HG03442 (cell line): ENCODE measurements around the gene PNCK.

Experiments
- ATAC-seq: cut with Tn5 transposase; IDR thresholded peaks from one replicate; pipeline ENCODE4 v1.9.1; 2021; ENCODE audit warnings: mild to moderate bottlenecking, moderate library complexity; ENCODE audit not compliant: unreplicated experiment

PNCK gene

GRCh38 chrX:153642655-153643430 is 30.8 kb downstream of the PNCK start:
- no peak for ATAC-seq

DNA sequence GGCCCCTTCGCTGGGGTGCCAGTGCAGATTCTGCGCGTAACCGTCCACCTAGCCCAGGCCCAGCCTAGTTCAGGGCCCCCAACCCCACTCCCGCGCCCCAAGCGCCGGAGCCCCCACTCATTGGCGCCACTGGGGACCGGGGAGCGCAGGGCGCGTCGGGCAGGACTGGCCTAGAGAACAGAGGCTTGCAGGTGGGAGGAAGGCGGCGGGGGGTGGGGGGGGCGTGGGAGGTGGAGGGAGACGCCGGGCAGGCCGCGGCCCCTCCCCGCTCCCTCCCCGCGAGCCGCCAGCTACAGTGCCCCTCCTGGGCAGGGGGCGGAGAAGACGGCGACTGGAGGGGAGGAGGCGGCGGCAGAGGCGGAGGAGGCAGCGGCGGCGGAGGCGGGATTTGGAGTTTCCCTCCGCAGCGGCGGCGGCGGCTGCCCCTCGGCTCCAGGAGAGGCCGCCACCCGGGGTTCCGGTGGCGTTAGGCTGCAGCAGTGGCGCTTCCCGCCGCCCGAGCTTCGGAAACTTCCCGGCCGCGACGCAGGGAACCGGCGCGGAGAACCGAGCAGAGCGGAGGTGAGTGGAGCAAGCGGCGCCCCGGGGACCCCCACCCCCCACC is 31.5 kb downstream of the PNCK start:
- ATAC-seq = no peak

DNA sequence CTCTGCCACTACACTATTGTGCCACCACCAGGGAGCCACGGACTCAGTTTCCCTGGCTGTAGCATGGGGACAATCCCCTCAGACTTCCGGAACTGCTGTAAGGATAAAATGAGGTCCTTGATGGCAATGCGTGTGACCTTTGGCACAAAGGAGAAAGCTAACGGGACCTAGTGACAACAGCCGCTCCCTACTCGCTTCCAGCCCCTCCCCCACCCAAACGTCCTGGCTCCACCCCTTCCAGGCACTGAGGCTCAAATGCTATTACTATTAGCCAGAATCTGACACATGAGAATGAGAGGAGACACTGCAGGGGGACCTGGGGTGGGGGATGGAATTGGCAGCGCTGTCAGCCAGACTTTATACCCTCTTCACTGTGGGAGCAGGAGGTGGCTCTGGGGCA is 32.0 kb downstream of the PNCK start:
- no peak for ATAC-seq

DNA sequence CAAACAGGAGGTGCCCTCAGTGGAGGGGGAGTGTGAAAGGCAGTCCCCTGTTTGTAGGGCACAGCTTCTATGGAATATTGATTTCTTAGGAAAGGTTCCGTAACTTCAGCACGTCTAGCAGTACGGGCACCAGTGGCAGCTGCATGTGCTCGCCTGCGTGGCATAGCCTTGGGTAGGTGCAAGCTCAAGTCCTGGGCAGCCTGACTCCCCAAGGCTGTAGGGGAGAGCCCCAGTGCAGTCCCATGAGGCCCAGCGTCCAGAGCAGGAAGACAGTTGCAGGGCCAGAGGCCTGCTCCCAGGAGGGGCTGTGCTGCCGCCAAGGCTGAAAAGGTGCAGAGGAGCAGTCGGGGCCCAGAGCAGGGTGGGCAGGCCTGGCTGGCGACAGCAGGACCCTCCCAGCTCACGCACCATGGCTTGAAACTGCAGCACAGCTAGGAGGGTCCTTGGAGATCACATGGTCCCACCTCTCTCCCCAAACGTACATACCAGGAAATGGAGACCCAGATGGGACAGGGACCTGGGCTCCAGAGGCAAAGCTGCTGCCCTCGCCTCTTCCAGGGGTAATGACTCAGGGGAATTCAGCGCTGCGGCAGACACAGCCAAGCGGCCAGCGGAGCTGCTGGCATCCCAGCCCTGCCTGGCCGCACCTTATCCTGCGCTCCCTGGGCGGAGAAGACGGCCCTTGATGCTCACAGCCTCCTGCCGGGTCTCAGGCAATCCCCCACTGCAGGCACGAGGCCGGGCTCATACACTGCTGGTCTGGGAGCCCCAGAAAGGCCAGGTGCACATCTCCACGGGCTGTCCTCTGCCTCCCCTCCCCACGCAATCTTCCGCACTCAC is 32.7 kb downstream of the PNCK start:
- ATAC-seq = no peak

GRCh38 chrX:153640045-153640686 is 33.4 kb downstream of the PNCK start:
- ATAC-seq = no peak

- ATAC-seq = no peak
These were observed 34.2 kb downstream of the PNCK start for GRCh38 chrX:153639177-153640044.

- ATAC-seq = no peak
These were observed 35.0 kb downstream of the PNCK start for GRCh38 chrX:153638436-153639176.

DNA sequence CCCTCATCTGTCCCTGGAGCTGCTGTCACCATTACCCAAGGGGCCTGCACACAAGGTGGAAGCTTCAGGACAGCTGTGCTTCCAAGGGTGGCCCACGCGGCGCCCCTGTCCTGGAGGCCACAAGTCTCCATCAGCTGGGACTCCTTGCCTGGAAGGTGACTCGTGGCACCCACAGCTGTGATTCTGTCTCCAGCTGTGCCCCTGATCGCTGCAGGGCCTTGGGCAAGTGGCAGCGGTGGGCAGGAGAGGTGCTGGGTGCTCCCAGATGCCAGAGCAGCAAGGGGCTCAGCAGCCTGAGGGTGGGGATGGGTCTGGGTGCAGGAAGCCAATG is 35.6 kb downstream of the PNCK start:
- no peak for ATAC-seq

DNA sequence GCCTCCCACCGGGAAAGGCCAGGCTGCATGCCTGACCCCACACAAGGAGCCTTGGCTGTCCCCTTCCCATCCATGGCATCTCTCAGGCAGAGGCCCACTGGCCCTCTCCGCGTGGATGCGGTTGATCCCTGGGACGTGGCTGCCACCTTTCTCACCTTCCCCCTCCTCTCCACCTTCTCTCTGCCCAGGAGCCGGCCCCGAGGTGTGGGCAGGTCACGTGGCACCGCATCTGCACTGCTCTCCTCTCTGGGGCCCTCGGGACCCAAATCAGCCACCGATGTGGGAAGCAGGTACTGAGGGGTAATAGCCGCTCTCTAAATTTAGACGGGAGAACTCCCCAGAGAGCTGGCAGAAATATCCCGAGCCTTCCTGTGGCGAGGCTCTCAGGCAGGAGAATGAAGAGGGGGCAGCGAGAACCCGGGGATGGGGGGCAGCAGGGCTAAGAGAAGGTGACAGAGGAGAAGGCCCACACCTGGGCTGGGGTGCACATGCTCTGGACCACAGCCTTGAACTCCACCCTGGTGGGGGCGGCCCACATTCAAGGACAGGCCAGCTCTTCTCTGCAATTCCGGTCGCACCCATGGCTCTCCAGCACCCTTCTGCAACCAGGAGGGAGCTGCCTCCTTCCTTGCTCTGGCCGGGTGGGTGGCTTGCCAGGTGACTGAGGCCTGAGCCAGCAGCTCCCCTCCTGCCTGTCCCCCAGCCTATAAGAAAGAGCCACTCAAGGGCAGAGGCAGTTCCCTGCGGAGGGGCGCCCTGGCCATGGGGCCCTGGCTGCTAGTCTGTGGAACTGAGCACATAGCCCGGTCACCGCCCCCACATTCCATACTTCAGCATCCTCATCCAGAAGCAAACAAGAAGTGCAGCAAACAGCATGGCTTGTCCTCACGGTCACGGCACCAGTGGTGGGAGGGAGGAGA is 36.2 kb downstream of the PNCK start:
- no peak for ATAC-seq

DNA sequence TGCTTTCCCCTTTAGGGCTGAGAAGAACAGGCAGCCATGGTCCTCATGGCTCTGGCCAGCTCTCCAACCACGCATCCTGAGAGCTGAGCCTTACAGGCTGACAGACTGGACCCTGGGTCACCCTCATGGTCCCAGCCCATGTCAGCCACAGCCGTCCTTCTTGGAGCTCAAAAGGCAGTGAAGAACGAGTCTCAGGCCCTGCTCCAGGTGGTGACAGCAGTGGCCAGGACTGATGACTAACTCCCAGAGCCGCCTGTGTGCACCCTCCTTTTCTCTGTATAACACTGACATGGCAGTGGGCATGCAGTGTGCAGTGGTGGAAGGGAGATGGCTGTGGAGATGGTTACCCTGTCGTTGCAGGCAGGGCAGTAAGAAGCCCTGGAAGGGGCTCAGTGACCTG is 36.9 kb downstream of the PNCK start:
- ATAC-seq = no peak

GRCh38 chrX:153635788-153636668 is 37.6 kb downstream of the PNCK start:
- ATAC-seq = no peak

GRCh38 chrX:153635388-153635787 is 38.2 kb downstream of the PNCK start:
- no peak for ATAC-seq

- ATAC-seq = no peak
These were observed 38.8 kb downstream of the PNCK start for GRCh38 chrX:153634832-153635231.

- ATAC-seq = no peak
These were observed 39.4 kb downstream of the PNCK start for GRCh38 chrX:153634236-153634635.

- no peak for ATAC-seq
These were observed 39.9 kb downstream of the PNCK start for GRCh38 chrX:153633607-153634180.

- no peak for ATAC-seq
These were observed 40.6 kb downstream of the PNCK start for GRCh38 chrX:153633048-153633447.

DNA sequence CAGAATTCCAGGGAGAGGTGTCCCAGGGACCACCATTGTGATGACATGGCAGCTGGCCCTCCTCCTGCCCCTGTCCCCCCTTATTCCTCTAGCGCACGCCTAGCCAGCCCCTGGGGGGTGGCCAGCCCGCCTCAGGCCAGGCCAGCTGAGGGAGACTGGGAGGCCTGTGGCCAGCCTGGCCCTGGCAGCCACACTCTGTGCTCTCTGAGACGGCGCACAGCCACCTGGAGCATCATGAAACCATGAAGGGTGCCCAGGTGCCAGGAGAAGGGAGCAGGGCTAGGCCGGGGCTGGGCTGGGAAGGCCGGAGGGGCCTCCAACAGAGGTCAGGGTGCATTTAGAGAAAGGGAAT is 41.0 kb downstream of the PNCK start:
- ATAC-seq = no peak
